Ovary (tissue), 9 donors: Measurements from ENCODE around the gene RANBP17. TPM values are rescaled to one million over a fixed set of nuclear protein-coding genes. Genes with fewer than 3 reads are reported as not detected.

ENCODE experiments used
- DNase-seq, 5 donors: peaks; one replicate each; pipeline ENCODE4 v3.0.0-alpha.2; 2019 to 2020
- H3K27ac ChIP-seq, 2 donors: fragments of 200-600 bp; one replicate each; pipeline versions ENCODE4 v1.5.1 to v1.8.0; 2019 to 2022
- H3K27me3 ChIP-seq: fragments of 200-600 bp; one replicate; pipeline ENCODE4 v1.8.0; 2022
- H3K36me3 ChIP-seq: fragments of 200-600 bp; sonication (generic); one replicate; pipeline ENCODE4 v1.5.1; 2019
- H3K4me1 ChIP-seq: one replicate; pipeline ENCODE4 v1.8.1; 2013; ENCODE audit warnings: mild to moderate bottlenecking, moderate library complexity; ENCODE audit not compliant: insufficient read depth
- H3K4me3 ChIP-seq: fragments of 200-600 bp; sonication (generic); one replicate; pipeline ENCODE4 v1.5.1; 2017
- H3K9me3 ChIP-seq, 2 donors: fragments of 200-600 bp in 1 of 2; sonication (generic) in 1 of 2; one replicate each; pipeline versions ENCODE4 v1.5.1 to v1.8.1; 2013 to 2019; ENCODE audit warnings: mild to moderate bottlenecking in 1 of 2, moderate library complexity in 1 of 2
- CTCF ChIP-seq, 3 donors: fragments of 450-650 bp in 2 of 3; fragments of 200-600 bp in 1 of 3; IDR thresholded peaks; one replicate each; pipeline versions ENCODE4 v1.5.1 to v1.8.0; 2016 to 2022; ENCODE audit warnings: antibody characterized with exemption in 3 of 3, mild to moderate bottlenecking in 1 of 3
- EP300 ChIP-seq: sonication (generic); formaldehyde crosslinking; IDR thresholded peaks from one replicate; pipeline ENCODE4 v1.6.1; 2017; ENCODE audit warnings: antibody characterized with exemption
- POLR2A ChIP-seq: fragments of 450-650 bp; IDR thresholded peaks from one replicate; pipeline ENCODE4 v1.6.1; 2017; ENCODE audit warnings: antibody characterized with exemption, mild to moderate bottlenecking, moderate library complexity
- WGBS, 3 donors: extraction: QIAGEN DNeasy Blood & Tissue Kit in 1 of 3; methylation state at CpG; one replicate each; pipeline versions ENCODE4 v1.1.5 to v1.1.7; 2013 to 2017; 5-methylcytosine and 5-hydroxymethylcytosine counted together
- intact Hi-C, 4 donors: fragments of 100-400 bp; cut with DNase I; formaldehyde crosslinking; loops; one replicate each; pipeline versions ENCODE4 v1.11.0 to v1.15.1; 2022 to 2023
- polyA plus RNA-seq, 2 donors: library from polyadenylated mRNA; stranded (reverse); fragments of 200-250 nt in 1 of 2; fragments of 350-450 nt in 1 of 2; fragmentation: Illumina TruSeq in 1 of 2; extraction: RNeasy Lipid Tissue Mini Kit (QIAGEN cat#74804) in 1 of 2; gene quantifications; one replicate each; pipeline ENCODE4 v1.2.3, GENCODE V29; 2013 to 2014
- total RNA-seq, 7 donors: library from RNA; depleted of rRNA in 2 of 7; stranded (reverse); fragments of >200 nt in 2 of 7; fragmentation: NEBNext Ultra II Directional in 3 of 7; extraction: Animal tissue kit (Norgen Biotek cat#: 25700) in 3 of 7; gene quantifications; one replicate each; pipeline versions ENCODE4 v1.1.0 to v1.2.4, GENCODE V29; 2016 to 2023
- donor health status: DM: no; HTN: no; CAD: no; lungs with moderate emphysema.
- donor health status: DM: no; HTN: no; CAD: no.
- donor health status: Bipolar disorder and iron deficiency.
- donor health status: DM: yes; HTN: yes; CAD: no.
- donor health status: DM: no; HTN: no; CAD: no.
- donor health status: DM: yes; HTN: yes; CAD: no.

RANBP17 gene
- total and polyA plus RNA-seq, 9 donors: 1.3 to 16.1 (median 8.5) TPM

GRCh38 chr5:171142617-171143016 is 280.8 kb downstream of the RANBP17 start:
- Histone ChIP-seq H3K27ac (no peak overlapping the region), H3K27me3 (no peaks in the 10 kb centered on the region), H3K9me3 (no peaks in the 10 kb centered on the region), H3K4me3 (no peak overlapping the region), H3K36me3 (no peaks in the 10 kb centered on the region), H3K4me1 (no peaks in the 10 kb centered on the region)
- TF ChIP-seq CTCF (IDR thresholded peaks at IDR 0.05) (no peak), EP300 (no peak), POLR2A (no peak)
- DNase-seq: no peak
- intact Hi-C loops: no loop called here

- 54 to 56% (median 55%) methylated on average over 3 of the region's 3 CpGs for WGBS, 3 donors
- H3K4me1 ChIP-seq: no peaks in the 10 kb centered on the region
- intact Hi-C loops: no loop called here
Measured at GRCh38 chr5:171143171-171143570, 281.4 kb downstream of the RANBP17 start.

GRCh38 chr5:171143926-171144325 is 282.1 kb downstream of the RANBP17 start:
- Histone ChIP-seq H3K4me3 (no peak overlapping the region), H3K4me1 (no peaks in the 10 kb centered on the region), H3K9me3 (no peaks in the 10 kb centered on the region), H3K36me3 (no peaks in the 10 kb centered on the region), H3K27ac (no peak overlapping the region), H3K27me3 (no peaks in the 10 kb centered on the region)
- DNase-seq: no peak
- TF ChIP-seq CTCF (IDR thresholded peaks at IDR 0.05) (no peak), POLR2A (no peak), EP300 (no peak)
- WGBS, 3 donors: 94 to 96% (median 96%) methylated on average over 6 of the region's 6 CpGs
- intact Hi-C loops: no loop called here

More at GRCh38 chr5:171143171-171143570, 281.4 kb downstream of the RANBP17 start:
- H3K36me3 ChIP-seq: no peaks in the 10 kb centered on the region
- H3K27me3 ChIP-seq: no peaks in the 10 kb centered on the region
- no peak for DNase-seq
- no peak overlapping the region for H3K4me3 ChIP-seq
- H3K27ac ChIP-seq: no peak overlapping the region
- TF ChIP-seq EP300 (no peak), CTCF (IDR thresholded peaks at IDR 0.05) (no peak), POLR2A (no peak)
- H3K9me3 ChIP-seq: no peaks in the 10 kb centered on the region

GRCh38 chr5:171149333-171149732 is 287.5 kb downstream of the RANBP17 start:
- TF ChIP-seq POLR2A (no peak), EP300 (no peak), CTCF (IDR thresholded peaks at IDR 0.05) (no peak)
- no peak for DNase-seq
- no peaks in the 10 kb centered on the region for H3K36me3 ChIP-seq
- H3K4me3 ChIP-seq: no peak overlapping the region
- no peaks in the 10 kb centered on the region for H3K9me3 ChIP-seq
- WGBS, 3 donors: 83 to 88% (median 86%) methylated on average over 2 of the region's 2 CpGs
- H3K27ac ChIP-seq: no peak overlapping the region
- intact Hi-C loops: no loop called here
- no peaks in the 10 kb centered on the region for H3K27me3 ChIP-seq
- H3K4me1 ChIP-seq: no peaks in the 10 kb centered on the region

GRCh38 chr5:171149772-171150171 is 288.0 kb downstream of the RANBP17 start:
- Histone ChIP-seq H3K9me3 (no peaks in the 10 kb centered on the region), H3K27ac (no peak overlapping the region), H3K27me3 (no peaks in the 10 kb centered on the region), H3K4me3 (no peak overlapping the region), H3K36me3 (no peaks in the 10 kb centered on the region), H3K4me1 (no peaks in the 10 kb centered on the region)
- DNase-seq: no peak
- 80 to 87% (median 81%) methylated on average over 3 of the region's 3 CpGs for WGBS, 3 donors
- intact Hi-C loops: no loop called here
- TF ChIP-seq POLR2A (no peak), CTCF (IDR thresholded peaks at IDR 0.05) (no peak), EP300 (no peak)
